Measurements from ENCODE around the gene CBARP. TPM values are rescaled to one million over a fixed set of nuclear protein-coding genes. Genes with fewer than 3 reads are reported as not detected.

The CBARP gene
- total RNA-seq, 1 experiment from 2014 or later: 23.4 TPM

DNA sequence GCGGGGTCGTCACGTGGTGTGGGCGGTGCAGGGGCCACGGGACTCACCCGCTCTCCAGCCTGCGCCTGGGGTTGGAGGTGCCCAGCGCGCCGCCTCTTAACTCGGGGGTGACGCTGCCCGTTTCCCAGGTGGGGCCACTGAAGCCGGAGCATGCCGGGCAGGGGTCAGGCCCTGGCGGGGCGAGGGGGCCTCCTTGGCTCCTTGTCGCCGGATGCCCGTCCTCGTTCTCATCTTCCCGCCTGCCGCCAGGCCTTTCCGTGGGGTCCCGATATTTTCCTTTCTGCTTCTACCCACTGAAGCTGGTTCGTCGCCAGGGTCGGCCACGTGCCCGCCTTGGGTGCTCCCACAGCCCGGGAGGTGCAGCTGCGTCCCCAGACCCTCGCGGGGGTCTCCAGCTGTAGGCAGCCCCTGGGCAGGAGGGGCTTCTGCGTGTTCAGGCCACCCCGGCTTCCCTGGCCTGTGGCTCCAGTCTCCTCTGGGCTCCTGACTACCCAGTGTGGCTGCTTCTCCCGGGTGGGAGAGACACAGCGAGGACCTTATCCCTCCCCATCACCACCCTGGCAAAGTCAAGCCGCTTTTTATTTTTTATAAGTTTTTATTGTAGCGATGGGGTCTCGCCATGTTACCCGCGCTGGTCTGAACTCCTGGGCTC is 38.3 kb upstream of the CBARP start:
- no peak for ATAC-seq
- ChIA-PET CTCF (interaction anchor here (0.6 to 1.5 kb wide), 2 partner anchors 31 to 1021 kb away, joined by 3 to 18 read pairs; no protein-coding TSS in a partner anchor), POLR2A (no interaction called here)
- H3K4me3 Mint-ChIP-seq: peak overlapping the region; percentile 71
- DNase-seq (ENCODE audit: low spot score): no peak
- H3K9me3 Mint-ChIP-seq: no peaks in the 10 kb centered on the region
- H3K4me1 Mint-ChIP-seq: peaks cover 27% of the 10 kb centered on the region
- peaks cover 33% of the 10 kb centered on the region for H3K36me3 Mint-ChIP-seq
- H3K27me3 Mint-ChIP-seq (ENCODE audit: low read depth): no peaks in the 10 kb centered on the region
- TF ChIP-seq, protein P1, sequence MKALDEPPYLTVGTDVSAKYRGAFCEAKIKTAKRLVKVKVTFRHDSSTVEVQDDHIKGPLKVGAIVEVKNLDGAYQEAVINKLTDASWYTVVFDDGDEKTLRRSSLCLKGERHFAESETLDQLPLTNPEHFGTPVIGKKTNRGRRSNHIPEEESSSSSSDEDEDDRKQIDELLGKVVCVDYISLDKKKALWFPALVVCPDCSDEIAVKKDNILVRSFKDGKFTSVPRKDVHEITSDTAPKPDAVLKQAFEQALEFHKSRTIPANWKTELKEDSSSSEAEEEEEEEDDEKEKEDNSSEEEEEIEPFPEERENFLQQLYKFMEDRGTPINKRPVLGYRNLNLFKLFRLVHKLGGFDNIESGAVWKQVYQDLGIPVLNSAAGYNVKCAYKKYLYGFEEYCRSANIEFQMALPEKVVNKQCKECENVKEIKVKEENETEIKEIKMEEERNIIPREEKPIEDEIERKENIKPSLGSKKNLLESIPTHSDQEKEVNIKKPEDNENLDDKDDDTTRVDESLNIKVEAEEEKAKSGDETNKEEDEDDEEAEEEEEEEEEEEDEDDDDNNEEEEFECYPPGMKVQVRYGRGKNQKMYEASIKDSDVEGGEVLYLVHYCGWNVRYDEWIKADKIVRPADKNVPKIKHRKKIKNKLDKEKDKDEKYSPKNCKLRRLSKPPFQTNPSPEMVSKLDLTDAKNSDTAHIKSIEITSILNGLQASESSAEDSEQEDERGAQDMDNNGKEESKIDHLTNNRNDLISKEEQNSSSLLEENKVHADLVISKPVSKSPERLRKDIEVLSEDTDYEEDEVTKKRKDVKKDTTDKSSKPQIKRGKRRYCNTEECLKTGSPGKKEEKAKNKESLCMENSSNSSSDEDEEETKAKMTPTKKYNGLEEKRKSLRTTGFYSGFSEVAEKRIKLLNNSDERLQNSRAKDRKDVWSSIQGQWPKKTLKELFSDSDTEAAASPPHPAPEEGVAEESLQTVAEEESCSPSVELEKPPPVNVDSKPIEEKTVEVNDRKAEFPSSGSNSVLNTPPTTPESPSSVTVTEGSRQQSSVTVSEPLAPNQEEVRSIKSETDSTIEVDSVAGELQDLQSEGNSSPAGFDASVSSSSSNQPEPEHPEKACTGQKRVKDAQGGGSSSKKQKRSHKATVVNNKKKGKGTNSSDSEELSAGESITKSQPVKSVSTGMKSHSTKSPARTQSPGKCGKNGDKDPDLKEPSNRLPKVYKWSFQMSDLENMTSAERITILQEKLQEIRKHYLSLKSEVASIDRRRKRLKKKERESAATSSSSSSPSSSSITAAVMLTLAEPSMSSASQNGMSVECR (CRISPR knock-in tag; IDR thresholded peaks at IDR 0.05; ENCODE audit: borderline replicate concordance): no peak; the same call in 1 of the 2 replicates
- TF ChIP-seq, protein P2, sequence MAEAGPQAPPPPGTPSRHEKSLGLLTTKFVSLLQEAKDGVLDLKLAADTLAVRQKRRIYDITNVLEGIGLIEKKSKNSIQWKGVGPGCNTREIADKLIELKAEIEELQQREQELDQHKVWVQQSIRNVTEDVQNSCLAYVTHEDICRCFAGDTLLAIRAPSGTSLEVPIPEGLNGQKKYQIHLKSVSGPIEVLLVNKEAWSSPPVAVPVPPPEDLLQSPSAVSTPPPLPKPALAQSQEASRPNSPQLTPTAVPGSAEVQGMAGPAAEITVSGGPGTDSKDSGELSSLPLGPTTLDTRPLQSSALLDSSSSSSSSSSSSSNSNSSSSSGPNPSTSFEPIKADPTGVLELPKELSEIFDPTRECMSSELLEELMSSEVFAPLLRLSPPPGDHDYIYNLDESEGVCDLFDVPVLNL (CRISPR knock-in tag; IDR thresholded peaks at IDR 0.05; ENCODE audit: borderline replicate concordance, low read depth): peak; percentile 15; the same call in 1 of the 2 replicates
- 0 out of 2 replicates have a peak, but pooled peaks have one; percentile 17 for TF ChIP-seq MAX (CRISPR knock-in tag; IDR thresholded peaks at IDR 0.05)
- TF ChIP-seq ZNF232 (CRISPR knock-in tag; IDR thresholded peaks at IDR 0.05): no peak
- TF ChIP-seq ZNF263 (CRISPR knock-in tag; IDR thresholded peaks at IDR 0.05; ENCODE audit: low read depth): no peak
- 0 out of 2 replicates have a peak, but pooled peaks have one; percentile 44 for TF ChIP-seq ETV6 (CRISPR knock-in tag; IDR thresholded peaks at IDR 0.05)
- no peak for TF ChIP-seq NR2C2 (CRISPR knock-in tag; IDR thresholded peaks at IDR 0.05)
- 0 out of 2 replicates have a peak, but pooled peaks have one; percentile 51 for TF ChIP-seq MYBL2 (CRISPR knock-in tag; IDR thresholded peaks at IDR 0.05)
- TF ChIP-seq TCF7 (CRISPR knock-in tag; IDR thresholded peaks at IDR 0.05; ENCODE audit: low read depth): 0 out of 2 replicates have a peak, but pooled peaks have one; percentile 60
- 0 out of 2 replicates have a peak, but pooled peaks have one; percentile 43 for TF ChIP-seq ZBTB43 (CRISPR knock-in tag; IDR thresholded peaks at IDR 0.05)
- TF ChIP-seq, protein P3, sequence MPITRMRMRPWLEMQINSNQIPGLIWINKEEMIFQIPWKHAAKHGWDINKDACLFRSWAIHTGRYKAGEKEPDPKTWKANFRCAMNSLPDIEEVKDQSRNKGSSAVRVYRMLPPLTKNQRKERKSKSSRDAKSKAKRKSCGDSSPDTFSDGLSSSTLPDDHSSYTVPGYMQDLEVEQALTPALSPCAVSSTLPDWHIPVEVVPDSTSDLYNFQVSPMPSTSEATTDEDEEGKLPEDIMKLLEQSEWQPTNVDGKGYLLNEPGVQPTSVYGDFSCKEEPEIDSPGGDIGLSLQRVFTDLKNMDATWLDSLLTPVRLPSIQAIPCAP (CRISPR knock-in tag; IDR thresholded peaks at IDR 0.05): peak; percentile 36; the same call in 1 of the 2 replicates
- TF ChIP-seq, protein P4, sequence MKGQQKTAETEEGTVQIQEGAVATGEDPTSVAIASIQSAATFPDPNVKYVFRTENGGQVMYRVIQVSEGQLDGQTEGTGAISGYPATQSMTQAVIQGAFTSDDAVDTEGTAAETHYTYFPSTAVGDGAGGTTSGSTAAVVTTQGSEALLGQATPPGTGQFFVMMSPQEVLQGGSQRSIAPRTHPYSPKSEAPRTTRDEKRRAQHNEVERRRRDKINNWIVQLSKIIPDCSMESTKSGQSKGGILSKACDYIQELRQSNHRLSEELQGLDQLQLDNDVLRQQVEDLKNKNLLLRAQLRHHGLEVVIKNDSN (CRISPR knock-in tag; IDR thresholded peaks at IDR 0.05): no peak; the same call in 1 of the 2 replicates
- TF ChIP-seq CTCF (IDR thresholded peaks at IDR 0.05): no peak
- no peak overlapping the region for H3K27ac Mint-ChIP-seq
